Measurements from ENCODE around the gene TMEM135.

DNA sequence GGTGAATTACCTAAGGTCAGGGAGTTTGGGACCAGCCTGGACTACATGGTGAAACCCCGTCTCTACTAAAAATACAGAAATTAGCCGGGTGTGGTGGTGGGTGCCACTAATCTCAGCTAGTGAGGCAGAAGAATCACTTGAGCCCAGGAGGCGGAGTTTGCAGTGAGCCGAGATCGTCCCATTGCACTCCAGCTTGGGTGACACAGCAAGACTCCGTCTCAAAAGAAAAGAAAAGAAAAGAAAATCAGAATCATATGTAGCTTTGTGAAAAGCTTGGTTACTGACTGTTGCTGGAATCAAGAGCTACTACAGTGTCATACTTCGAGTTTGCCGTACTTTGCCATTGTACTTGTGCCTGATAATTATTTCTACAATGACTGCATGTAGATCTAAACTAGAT is 4.2 kb upstream of the TMEM135 start:
- TF ChIP-seq, protein P1, sequence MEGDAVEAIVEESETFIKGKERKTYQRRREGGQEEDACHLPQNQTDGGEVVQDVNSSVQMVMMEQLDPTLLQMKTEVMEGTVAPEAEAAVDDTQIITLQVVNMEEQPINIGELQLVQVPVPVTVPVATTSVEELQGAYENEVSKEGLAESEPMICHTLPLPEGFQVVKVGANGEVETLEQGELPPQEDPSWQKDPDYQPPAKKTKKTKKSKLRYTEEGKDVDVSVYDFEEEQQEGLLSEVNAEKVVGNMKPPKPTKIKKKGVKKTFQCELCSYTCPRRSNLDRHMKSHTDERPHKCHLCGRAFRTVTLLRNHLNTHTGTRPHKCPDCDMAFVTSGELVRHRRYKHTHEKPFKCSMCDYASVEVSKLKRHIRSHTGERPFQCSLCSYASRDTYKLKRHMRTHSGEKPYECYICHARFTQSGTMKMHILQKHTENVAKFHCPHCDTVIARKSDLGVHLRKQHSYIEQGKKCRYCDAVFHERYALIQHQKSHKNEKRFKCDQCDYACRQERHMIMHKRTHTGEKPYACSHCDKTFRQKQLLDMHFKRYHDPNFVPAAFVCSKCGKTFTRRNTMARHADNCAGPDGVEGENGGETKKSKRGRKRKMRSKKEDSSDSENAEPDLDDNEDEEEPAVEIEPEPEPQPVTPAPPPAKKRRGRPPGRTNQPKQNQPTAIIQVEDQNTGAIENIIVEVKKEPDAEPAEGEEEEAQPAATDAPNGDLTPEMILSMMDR (IDR thresholded peaks at IDR 0.05; ENCODE audit: low read length), result no peak
- no peak for TF ChIP-seq EZH2 (IDR thresholded peaks at IDR 0.05; ENCODE audit: borderline replicate concordance, low read length)
